ENCODE measurements around the gene PNCK.

DNA sequence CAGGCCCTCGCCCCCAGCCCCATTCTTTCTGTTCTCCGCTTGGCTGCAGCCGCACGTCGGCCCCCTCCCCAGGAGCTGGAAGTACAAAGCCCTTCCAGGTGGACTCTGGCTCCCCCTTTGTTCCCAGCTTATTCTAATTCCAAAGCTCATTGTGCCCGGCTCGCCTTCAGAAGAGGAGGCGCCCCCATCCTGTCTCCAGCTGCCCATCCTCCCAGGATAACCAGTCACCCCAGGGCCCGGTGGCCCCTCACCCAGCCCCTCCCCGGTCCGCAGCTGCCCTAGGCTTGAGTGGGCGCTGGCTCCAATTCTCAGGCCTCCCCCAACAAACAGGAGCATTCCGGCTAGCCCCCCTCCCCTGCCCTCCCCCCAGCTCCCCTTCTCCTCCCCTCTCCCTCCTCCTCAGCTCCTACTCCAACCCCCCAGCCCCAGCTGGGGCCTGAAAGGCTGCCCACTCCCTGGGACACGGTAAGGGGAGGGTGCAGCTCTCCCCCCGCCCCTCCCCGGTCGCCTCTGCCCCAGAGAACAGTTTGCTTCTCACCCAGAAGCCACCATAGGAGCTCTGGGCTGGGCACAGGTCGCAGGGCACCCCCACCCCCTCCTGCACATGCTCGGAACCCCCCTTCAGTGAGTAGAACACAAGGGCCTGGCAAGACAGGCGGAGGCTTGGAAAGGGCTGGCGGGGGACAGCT, 11.0 kb upstream of the PNCK start:
- TF ChIP-seq POLR2A (IDR thresholded peaks at IDR 0.05; ENCODE audit: low read length) (no peak), GATA1 (IDR thresholded peaks at IDR 0.05; ENCODE audit: low read depth, low read length) (no peak)

All from erythroblast (primary cell).